Neuronal stem cell (in vitro differentiated cells): ENCODE measurements around the gene RAD54L.
"Not testable (repeated sequence)": the region's sequence is repeated elsewhere in the genome, so short reads cannot be mapped to it uniquely, and the experiment has no call there.

Experiments used
- DNase-seq: peaks from one replicate; pipeline ENCODE4 v3.0.0-alpha.2; 2013; ENCODE audit warnings: low spot score
- H2AFZ ChIP-seq: one replicate; pipeline ENCODE4 v1.6.1; 2013; ENCODE audit warnings: mild to moderate bottlenecking, low read length, inconsistent platforms
- H2AK5ac ChIP-seq: 2 replicates; pipeline ENCODE4 v1.6.1; 2013; ENCODE audit warnings: low read depth, mild to moderate bottlenecking, inconsistent platforms, low read length, moderate library complexity, mixed read lengths
- H2BK120ac ChIP-seq: 2 replicates; pipeline ENCODE4 v1.6.1; 2013; ENCODE audit warnings: low read depth, mild to moderate bottlenecking, inconsistent platforms, low read length, moderate library complexity, mixed read lengths
- H2BK12ac ChIP-seq: one replicate; pipeline ENCODE4 v1.6.1; 2013; ENCODE audit warnings: low read length, inconsistent platforms
- H2BK15ac ChIP-seq: 2 replicates; pipeline ENCODE4 v1.6.1; 2013; ENCODE audit warnings: mild to moderate bottlenecking, low read length, inconsistent platforms, mixed read lengths
- H2BK5ac ChIP-seq: one replicate; pipeline ENCODE4 v1.6.1; 2013; ENCODE audit warnings: inconsistent platforms, mild to moderate bottlenecking, low read length, moderate library complexity
- H3K14ac ChIP-seq: one replicate; pipeline ENCODE4 v1.6.1; 2013; ENCODE audit warnings: low read length, inconsistent platforms
- H3K18ac ChIP-seq: 2 replicates; pipeline ENCODE4 v1.6.1; 2013; ENCODE audit warnings: low read length, inconsistent platforms
- H3K23ac ChIP-seq: 2 replicates; pipeline ENCODE4 v1.6.1; 2013; ENCODE audit warnings: low read depth, mild to moderate bottlenecking, mixed read lengths, low read length, inconsistent platforms; ENCODE audit not compliant: poor library complexity
- H3K27ac ChIP-seq: replicated peaks from 3 replicates; pipeline ENCODE4 v1.5.1; 2013; ENCODE audit warnings: low read length, inconsistent platforms
- H3K27me3 ChIP-seq, 3 experiments: 2 replicates each; pipeline ENCODE4 v1.6.1; 2013; ENCODE audit warnings: low read length in 3 of 3, mild to moderate bottlenecking in 2 of 3, inconsistent platforms in 1 of 3, low read depth in 1 of 3, mixed read lengths in 1 of 3, moderate library complexity in 1 of 3; ENCODE audit not compliant: control insufficient read depth in 3 of 3, insufficient read depth in 3 of 3
- H3K36me3 ChIP-seq, 2 donors: replicated peaks in 1 of 2; 2 replicates each; pipeline ENCODE4 v1.6.1; 2013; ENCODE audit warnings: low read length in 2 of 2; ENCODE audit not compliant: control insufficient read depth in 2 of 2, insufficient read depth in 2 of 2
- H3K4ac ChIP-seq: 2 replicates; pipeline ENCODE4 v1.6.1; 2013; ENCODE audit warnings: inconsistent platforms, mild to moderate bottlenecking, low read length, moderate library complexity
- H3K4me1 ChIP-seq, 2 donors: 1 replicate in 1 of 2; 2 replicates in 1 of 2; pipeline ENCODE4 v1.6.1; 2013; ENCODE audit warnings: low read length in 2 of 2, low read depth in 1 of 2; ENCODE audit not compliant: control insufficient read depth in 2 of 2, insufficient read depth in 1 of 2
- H3K4me2 ChIP-seq: one replicate; pipeline ENCODE4 v1.6.1; 2013; ENCODE audit warnings: mild to moderate bottlenecking, low read length, inconsistent platforms; ENCODE audit not compliant: insufficient read depth, poor library complexity, severe bottlenecking
- H3K4me3 ChIP-seq, 2 donors: 2 replicates each; pipeline ENCODE4 v1.5.1; 2013; ENCODE audit warnings: low read length in 2 of 2, mild to moderate bottlenecking in 2 of 2, inconsistent platforms in 1 of 2, moderate library complexity in 1 of 2
- H3K79me1 ChIP-seq: one replicate; pipeline ENCODE4 v1.6.1; 2013; ENCODE audit warnings: low read depth, mild to moderate bottlenecking, inconsistent platforms, low read length, moderate library complexity
- H3K9ac ChIP-seq: one replicate; pipeline ENCODE4 v1.6.1; 2013; ENCODE audit warnings: mild to moderate bottlenecking, low read depth, low read length, inconsistent platforms; ENCODE audit not compliant: poor library complexity
- H3K9me3 ChIP-seq, 2 donors: replicated peaks in 1 of 2; 2 replicates each; pipeline versions ENCODE3 to v1.6.1; 2013; ENCODE audit warnings: low read length in 2 of 2, mild to moderate bottlenecking in 2 of 2, inconsistent platforms in 1 of 2, low read depth in 1 of 2, mixed read lengths in 1 of 2, moderate library complexity in 1 of 2; ENCODE audit not compliant: control insufficient read depth in 2 of 2, insufficient read depth in 1 of 2
- H4K8ac ChIP-seq: one replicate; pipeline ENCODE4 v1.6.1; 2013; ENCODE audit warnings: low read depth, mild to moderate bottlenecking, inconsistent platforms, low read length, moderate library complexity
- H4K91ac ChIP-seq: one replicate; pipeline ENCODE4 v1.6.1; 2013; ENCODE audit warnings: low read length, low read depth, mild to moderate bottlenecking, inconsistent platforms; ENCODE audit not compliant: poor library complexity
- WGBS, 2 donors: extraction: QIAGEN DNeasy Blood & Tissue Kit; methylation state at CpG; one replicate each; pipeline ENCODE4 v1.1.7; 2013; ENCODE audit warnings: missing lambda C conversion rate in 2 of 2, mixed read lengths in 1 of 2; ENCODE audit not compliant: insufficient read length in 2 of 2, insufficient replicate concordance in 1 of 2; ENCODE audit errors: extremely low coverage in 2 of 2; 5-methylcytosine and 5-hydroxymethylcytosine counted together

RAD54L gene

DNA sequence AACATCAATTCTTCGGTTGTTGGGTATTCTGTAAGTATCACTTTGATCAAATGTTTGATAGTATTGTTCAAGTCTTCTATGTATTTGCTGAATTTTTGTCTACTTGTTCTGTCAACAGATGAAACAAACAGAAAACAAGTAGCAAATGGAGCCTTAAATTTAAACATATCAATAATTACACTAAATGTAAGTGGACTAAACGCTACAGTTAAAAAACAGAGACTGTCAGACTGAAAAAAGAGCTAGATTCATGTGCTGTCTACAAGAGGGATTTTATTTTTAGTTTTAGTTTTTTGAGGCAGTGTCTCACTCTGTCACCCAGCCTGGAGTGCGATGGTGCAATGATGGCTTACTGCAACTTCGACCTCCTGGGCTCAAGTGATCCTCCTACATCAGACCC, 10.7 kb upstream of the RAD54L start:
- H4K91ac ChIP-seq = no peak overlapping the region
- no CpG with 5 or more reads among the region's 4 CpGs for WGBS, 2 donors
- H2BK15ac ChIP-seq = no peak overlapping the region
- H3K27ac ChIP-seq = no peak overlapping the region
- H3K23ac ChIP-seq = no peak overlapping the region
- no peak for DNase-seq
- H2AK5ac ChIP-seq = no peak overlapping the region
- H3K18ac ChIP-seq = no peak overlapping the region
- no peak overlapping the region for H2AFZ ChIP-seq
- no peaks in the 10 kb centered on the region for H3K27me3 ChIP-seq
- no peak overlapping the region for H3K14ac ChIP-seq
- no peak overlapping the region for H2BK5ac ChIP-seq
- H3K79me1 ChIP-seq = no peaks in the 10 kb centered on the region
- H3K4ac ChIP-seq = no peak overlapping the region
- H3K36me3 ChIP-seq = no peaks in the 10 kb centered on the region
- H3K4me1 ChIP-seq = no peaks in the 10 kb centered on the region
- H3K9me3 ChIP-seq = peaks cover 3 to 15% of the 10 kb centered on the region in 2 donors
- H3K4me3 ChIP-seq = no peak overlapping the region
- no peak overlapping the region for H4K8ac ChIP-seq
- H3K4me2 ChIP-seq = no peak overlapping the region
- H2BK120ac ChIP-seq = no peak overlapping the region
- no peak overlapping the region for H3K9ac ChIP-seq
- no peak overlapping the region for H2BK12ac ChIP-seq

DNA sequence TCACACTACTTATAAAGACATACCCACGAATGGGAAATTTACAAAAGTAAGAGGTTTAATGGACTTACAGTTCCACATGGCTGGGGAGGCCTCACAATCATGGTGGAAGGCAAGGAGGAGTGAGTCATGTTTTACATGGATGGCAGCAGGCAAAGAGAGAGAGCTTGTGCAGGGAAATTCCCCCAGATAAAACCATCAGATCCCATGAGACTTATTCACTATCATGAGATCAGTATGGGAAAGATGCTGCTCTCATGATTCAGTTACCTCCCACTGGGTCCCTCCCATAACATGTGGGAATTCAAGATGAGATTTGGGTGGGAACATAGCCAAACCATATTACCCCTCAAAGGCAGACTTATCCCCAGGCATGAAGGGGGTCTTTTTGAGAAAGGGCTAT, 8.7 kb upstream of the RAD54L start:
- not testable (repeated sequence) for H3K14ac ChIP-seq, H2AK5ac ChIP-seq, H3K36me3 ChIP-seq, H2BK15ac ChIP-seq, H2BK120ac ChIP-seq, H2BK5ac ChIP-seq, H3K23ac ChIP-seq, H3K18ac ChIP-seq, H3K4ac ChIP-seq, H3K4me3 ChIP-seq, H4K91ac ChIP-seq, H2BK12ac ChIP-seq, H3K79me1 ChIP-seq, H3K9ac ChIP-seq, H3K4me2 ChIP-seq, H3K27ac ChIP-seq, H3K4me1 ChIP-seq, DNase-seq, H2AFZ ChIP-seq, H4K8ac ChIP-seq, H3K27me3 ChIP-seq
- peaks cover 3 to 15% of the 10 kb centered on the region in 2 donors for H3K9me3 ChIP-seq
- no CpG with 5 or more reads among the region's 1 CpG for WGBS, 2 donors

GRCh38 chr1:46241733-46242132, 5.8 kb upstream of the RAD54L start:
- not testable (repeated sequence) for DNase-seq, H3K36me3 ChIP-seq, H3K4me2 ChIP-seq, H3K4me3 ChIP-seq, H4K91ac ChIP-seq, H3K18ac ChIP-seq, H3K14ac ChIP-seq, H3K4ac ChIP-seq, H2BK5ac ChIP-seq, H3K23ac ChIP-seq, H3K27ac ChIP-seq, H3K9ac ChIP-seq, H2BK12ac ChIP-seq, H3K27me3 ChIP-seq, H2BK120ac ChIP-seq, H3K79me1 ChIP-seq, H2BK15ac ChIP-seq, H3K4me1 ChIP-seq, H2AK5ac ChIP-seq, H4K8ac ChIP-seq, H2AFZ ChIP-seq
- H3K9me3 ChIP-seq = peaks cover 3 to 14% of the 10 kb centered on the region in 2 donors
- no CpG with 5 or more reads among the region's 38 CpGs for WGBS, 2 donors

- no peak overlapping the region for H4K91ac ChIP-seq
- H3K9me3 ChIP-seq = peaks cover 0 to 5% of the 10 kb centered on the region in 2 donors
- H3K4me3 ChIP-seq = no peak overlapping the region
- no peak overlapping the region for H2BK120ac ChIP-seq
- H3K23ac ChIP-seq = no peak overlapping the region
- H3K9ac ChIP-seq = no peak overlapping the region
- H2BK15ac ChIP-seq = no peak overlapping the region
- no peak overlapping the region for H4K8ac ChIP-seq
- no peak overlapping the region for H3K18ac ChIP-seq
- H3K4me1 ChIP-seq = peaks cover 0 to 4% of the 10 kb centered on the region in 2 donors
- no peak overlapping the region for H3K4me2 ChIP-seq
- H3K27ac ChIP-seq = no peak overlapping the region
- H3K27me3 ChIP-seq = no peaks in the 10 kb centered on the region
- H3K14ac ChIP-seq = no peak overlapping the region
- no peak overlapping the region for H2BK5ac ChIP-seq
- DNase-seq = no peak
- peaks cover under 1% of the 10 kb centered on the region for H3K79me1 ChIP-seq
- no peak overlapping the region for H3K4ac ChIP-seq
- H3K36me3 ChIP-seq = no peaks in the 10 kb centered on the region
- H2AFZ ChIP-seq = no peak overlapping the region
- H2BK12ac ChIP-seq = no peak overlapping the region
- no CpG with 5 or more reads among the region's 1 CpG for WGBS, 2 donors
- no peak overlapping the region for H2AK5ac ChIP-seq
Observed at GRCh38 chr1:46242918-46243317, 4.6 kb upstream of the RAD54L start.
